Prostate gland (tissue), 2 donors: Measurements from ENCODE around the gene CANT1. TPM values are rescaled to one million over a fixed set of nuclear protein-coding genes. Genes with fewer than 3 reads are reported as not detected.

ENCODE experiments used
- DNase-seq: peaks from one replicate; pipeline ENCODE4 v3.0.0-alpha.2; 2019; ENCODE audit warnings: low spot score
- H3K27ac ChIP-seq, 2 donors: fragments of 200-600 bp; sonication (generic); 2 replicates each; pipeline ENCODE4 v1.5.1; 2017 to 2019
- H3K27me3 ChIP-seq: fragments of 200-600 bp; sonication (generic); replicated peaks from 2 replicates; pipeline ENCODE4 v1.5.1; 2019; ENCODE audit not compliant: insufficient read depth
- H3K36me3 ChIP-seq, 2 donors: fragments of 200-600 bp; sonication (generic); 1 replicate in 1 of 2; 2 replicates in 1 of 2; pipeline versions ENCODE4 v1.5.1 to v1.8.1; 2017 to 2019
- H3K4me1 ChIP-seq: fragments of 200-600 bp; sonication (generic); replicated peaks from 2 replicates; pipeline ENCODE4 v1.5.1; 2019
- H3K4me3 ChIP-seq, 2 donors: fragments of 200-600 bp; sonication (generic); 2 replicates each; pipeline ENCODE4 v1.5.1; 2017 to 2019
- H3K9me3 ChIP-seq: fragments of 200-600 bp; sonication (generic); 2 replicates; pipeline ENCODE4 v1.5.1; 2017
- CTCF ChIP-seq, 4 experiments: fragments of 200-600 bp in 2 of 4; fragments of 450-650 bp in 2 of 4; sonication (generic) in 2 of 4; IDR thresholded peaks; 1 replicate in 3 of 4; 2 replicates in 1 of 4; pipeline ENCODE4 v1.5.1; 2016 to 2019; ENCODE audit warnings: antibody characterized with exemption in 4 of 4, mild to moderate bottlenecking in 2 of 4, moderate library complexity in 2 of 4
- POLR2A ChIP-seq: fragments of 450-650 bp; IDR thresholded peaks from one replicate; pipeline ENCODE4 v1.6.1; 2016; ENCODE audit warnings: antibody characterized with exemption, mild to moderate bottlenecking
- POLR2AphosphoS5 ChIP-seq: sonication (generic); formaldehyde crosslinking; IDR thresholded peaks from one replicate; pipeline ENCODE4 v1.6.1; 2017; ENCODE audit warnings: antibody characterized with exemption
- WGBS: methylation state at CpG from one replicate; pipeline ENCODE4 v1.1.5; 2018; 5-methylcytosine and 5-hydroxymethylcytosine counted together
- intact Hi-C: fragments of 100-400 bp; cut with DNase I; formaldehyde crosslinking; loops from one replicate; pipeline ENCODE4 v1.14.2; 2022
- total RNA-seq, 2 donors: library from RNA; depleted of rRNA; stranded (reverse); fragments of >200 nt; gene quantifications; one replicate each; pipeline ENCODE4 v1.1.0, GENCODE V29; 2016

Gene CANT1
- total RNA-seq, 2 donors from 2014 or later: 89.7 to 201 TPM

GRCh38 chr17:78996781-78997201 lies 12.8 kb downstream of the CANT1 start:
- TF ChIP-seq POLR2AphosphoS5 (no peak), CTCF (IDR thresholded peaks at IDR 0.05) (no peak), POLR2A (no peak)
- Histone ChIP-seq H3K4me3 (peak overlapping the region in 1 of 2 donors; percentile 9), H3K9me3 (no peaks in the 10 kb centered on the region), H3K27ac (peak overlapping the region; percentile 65 to 74), H3K27me3 (no peaks in the 10 kb centered on the region), H3K36me3 (peaks cover 0 to 6% of the 10 kb centered on the region in 2 donors), H3K4me1 (peaks cover 33% of the 10 kb centered on the region)
- intact Hi-C loops: no loop called here
- 76% methylated on average over 16 of the region's 16 CpGs for WGBS
- DNase-seq: no peak

- Histone ChIP-seq H3K27ac (peak overlapping the region; percentile 65 to 74), H3K4me1 (peaks cover 33% of the 10 kb centered on the region), H3K4me3 (peak overlapping the region in 1 of 2 donors; percentile 9), H3K9me3 (no peaks in the 10 kb centered on the region), H3K36me3 (peaks cover 0 to 12% of the 10 kb centered on the region in 2 donors), H3K27me3 (no peaks in the 10 kb centered on the region)
- intact Hi-C loops: no loop called here
- TF ChIP-seq POLR2A (peak; percentile 21), CTCF (IDR thresholded peaks at IDR 0.05) (no peak), POLR2AphosphoS5 (peak; percentile 62)
- 36% methylated on average over 17 of the region's 18 CpGs for WGBS
- DNase-seq: peak; percentile 84
Measured at GRCh38 chr17:78995761-78996451, 13.7 kb downstream of the CANT1 start.

GRCh38 chr17:78995022-78995760 lies 14.4 kb downstream of the CANT1 start:
- TF ChIP-seq POLR2AphosphoS5 (no peak), CTCF (IDR thresholded peaks at IDR 0.05) (no peak), POLR2A (no peak)
- no peak for DNase-seq
- Histone ChIP-seq H3K36me3 (peaks cover 0 to 12% of the 10 kb centered on the region in 2 donors), H3K9me3 (no peaks in the 10 kb centered on the region), H3K4me1 (peaks cover 33% of the 10 kb centered on the region), H3K27ac (peak overlapping the region; percentile 65 to 74), H3K27me3 (no peaks in the 10 kb centered on the region), H3K4me3 (no peak overlapping the region)
- intact Hi-C loops: no loop called here
- WGBS: 92% methylated on average over 34 of the region's 34 CpGs

GRCh38 chr17:78993981-78994671 lies 15.4 kb downstream of the CANT1 start:
- Histone ChIP-seq H3K9me3 (no peaks in the 10 kb centered on the region), H3K4me3 (no peak overlapping the region), H3K4me1 (peaks cover 31% of the 10 kb centered on the region), H3K27me3 (no peaks in the 10 kb centered on the region), H3K36me3 (peaks cover 0 to 12% of the 10 kb centered on the region in 2 donors), H3K27ac (no peak overlapping the region)
- intact Hi-C loops: no loop called here
- 94% methylated on average over 21 of the region's 22 CpGs for WGBS
- DNase-seq: no peak
- no peak for TF ChIP-seq POLR2AphosphoS5

- intact Hi-C loops: no loop called here
- peak; percentile 56 to 79 (median 70) for TF ChIP-seq CTCF (IDR thresholded peaks at IDR 0.05)
- no peak for TF ChIP-seq POLR2A
- no peaks in the 10 kb centered on the region for H3K9me3 ChIP-seq
- no peak for DNase-seq
- peaks cover 0 to 12% of the 10 kb centered on the region in 2 donors for H3K36me3 ChIP-seq
- peaks cover 25% of the 10 kb centered on the region for H3K4me1 ChIP-seq
- H3K27ac ChIP-seq: no peak overlapping the region
- 76% methylated on average over 49 of the region's 49 CpGs for WGBS
- H3K27me3 ChIP-seq: no peaks in the 10 kb centered on the region
- no peak overlapping the region for H3K4me3 ChIP-seq
Measured at GRCh38 chr17:78993241-78993956, 16.2 kb downstream of the CANT1 start.
